ENCODE results near the gene RNFT2. TPM values are rescaled to one million over a fixed set of nuclear protein-coding genes. Genes with fewer than 3 reads are reported as not detected.
"Not testable (repeated sequence)": the region's sequence is repeated elsewhere in the genome, so short reads cannot be mapped to it uniquely, and the experiment has no call there.

Gene RNFT2
- total RNA-seq, 2 experiments from 2014 or later: 15.7 to 16.2 TPM

DNA sequence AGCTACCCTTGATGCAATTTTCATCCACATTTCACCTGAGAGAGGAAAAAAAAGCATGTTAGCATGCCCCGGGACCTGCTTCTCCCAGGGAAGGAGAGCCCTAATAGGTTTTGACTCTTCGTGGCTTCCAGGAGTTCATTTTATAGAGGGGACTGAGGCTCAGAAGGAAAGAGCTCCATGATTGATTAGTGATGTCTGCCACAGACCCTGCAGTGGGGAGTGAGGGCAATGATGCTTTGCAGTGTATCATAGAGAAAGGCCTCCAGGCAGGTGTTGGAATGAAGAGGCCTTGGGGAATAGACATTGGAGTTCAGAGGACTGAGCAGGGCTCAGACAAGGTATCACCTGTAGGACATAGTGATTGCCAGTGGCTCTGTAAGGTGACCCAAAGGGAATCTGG lies 41.5 kb downstream of the RNFT2 start:
- ChIA-PET POLR2A (no interaction called here), CTCF (no interaction called here)

DNA sequence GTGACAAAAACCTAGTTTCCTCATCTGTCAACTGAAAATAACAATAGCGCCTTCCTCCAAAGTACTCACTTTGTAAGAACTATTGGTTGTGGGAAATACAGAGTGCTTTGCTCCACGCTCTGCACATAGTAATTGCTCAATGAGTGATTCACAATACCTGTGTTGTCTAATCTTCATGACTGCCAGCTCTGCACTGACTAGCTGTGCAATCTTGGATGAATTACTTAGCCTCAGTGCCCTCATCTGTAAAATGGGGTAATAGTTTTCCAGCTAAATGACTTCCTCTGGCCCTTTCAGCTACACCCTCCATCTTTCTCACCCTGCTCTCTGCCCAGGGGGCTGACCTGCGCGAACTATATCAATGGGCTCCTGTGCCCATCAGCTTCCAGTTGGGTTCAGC lies 42.8 kb downstream of the RNFT2 start:
- POLR2A ChIA-PET: no interaction called here
- CTCF ChIA-PET: no interaction called here

DNA sequence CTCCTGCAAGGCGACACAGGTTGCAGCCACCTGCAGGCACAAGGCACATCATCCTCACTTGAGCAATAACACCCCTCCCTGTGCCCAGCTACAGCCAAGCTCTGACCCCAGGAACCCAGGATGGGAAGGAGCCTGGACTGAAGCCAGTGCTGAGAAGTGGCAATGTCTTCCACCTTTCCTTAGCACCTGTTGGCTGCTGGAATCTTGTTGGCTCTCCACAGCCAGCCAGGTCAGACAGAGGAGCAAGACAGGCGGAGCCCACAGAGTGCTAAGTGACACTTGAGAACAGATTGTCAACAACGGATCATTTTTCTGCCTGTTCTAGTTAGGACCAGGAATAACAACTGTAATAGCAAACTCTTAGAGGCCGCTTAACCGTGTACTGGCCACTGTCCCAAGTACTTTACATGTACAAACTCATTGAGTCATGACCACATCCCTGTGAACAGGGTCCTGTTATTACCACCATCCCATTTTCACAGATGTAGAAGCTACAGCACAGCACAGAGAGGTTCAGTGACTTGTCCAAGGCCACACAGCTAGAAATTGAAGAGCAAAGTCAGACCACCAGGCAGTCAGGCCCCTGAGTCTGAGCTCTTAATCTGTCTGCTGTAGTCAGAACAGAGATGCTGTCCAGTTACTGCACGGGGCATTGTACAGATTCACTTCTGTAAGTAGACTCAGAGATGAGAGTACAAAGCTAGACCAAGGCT lies 45.6 kb downstream of the RNFT2 start:
- ChIA-PET CTCF (no interaction called here), POLR2A (no interaction called here)

DNA sequence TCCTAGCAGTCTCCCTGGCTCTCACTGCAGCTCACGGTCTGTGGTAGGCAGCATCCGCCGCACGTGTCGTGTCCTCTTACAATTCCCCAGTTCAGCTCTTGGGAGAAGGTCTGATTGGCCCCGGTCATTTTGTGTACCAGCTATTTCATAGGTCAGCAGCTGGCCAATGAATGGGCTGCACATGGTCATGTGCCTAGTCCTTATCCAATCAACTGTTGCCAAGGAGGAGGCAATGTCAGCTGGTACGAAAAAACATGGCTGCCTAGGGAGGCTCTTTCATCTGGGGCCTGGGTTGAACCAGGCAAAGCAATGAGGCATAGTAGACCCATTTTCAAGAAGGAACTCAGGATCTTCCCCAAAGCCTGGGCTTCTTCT lies 46.1 kb downstream of the RNFT2 start:
- POLR2A ChIA-PET: no interaction called here
- CTCF ChIA-PET: no interaction called here

DNA sequence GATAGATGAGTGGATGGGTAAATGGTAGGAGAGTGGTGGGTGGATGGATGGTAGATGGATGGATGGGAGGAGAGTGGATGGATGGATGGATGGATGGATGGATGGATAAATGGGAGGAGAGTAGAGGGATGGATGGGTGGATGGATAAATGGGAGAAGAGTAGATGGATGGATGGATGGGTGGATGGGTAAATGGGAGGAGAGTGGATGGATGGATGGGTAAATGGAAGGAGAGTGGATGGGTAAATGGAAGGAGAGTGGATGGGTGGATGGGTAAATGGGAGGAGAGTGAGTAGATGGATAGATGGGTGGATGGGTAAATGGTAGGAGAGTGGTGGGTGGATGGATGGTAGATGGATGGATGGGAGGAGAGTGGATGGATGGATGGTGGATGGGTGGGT lies 51.4 kb downstream of the RNFT2 start:
- POLR2A ChIA-PET, CTCF ChIA-PET: not testable (repeated sequence)

DNA sequence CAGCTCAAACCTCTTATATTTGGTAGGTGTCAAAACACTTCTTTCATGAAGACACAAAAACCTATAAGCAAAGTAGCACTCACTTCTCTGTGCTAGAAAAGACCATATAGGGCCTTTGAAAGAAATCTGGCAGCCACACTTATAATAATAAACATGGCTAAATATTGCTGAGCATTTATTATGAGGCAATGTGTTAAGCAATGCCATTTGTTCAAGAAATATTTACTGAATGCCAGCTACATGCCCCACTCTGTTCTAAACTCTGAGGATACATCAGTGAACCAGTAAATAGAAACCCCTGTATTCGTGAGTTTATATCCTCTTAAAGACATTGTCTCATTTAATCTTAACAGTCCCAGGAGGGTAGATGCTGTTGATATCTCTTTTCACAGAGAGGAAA lies 52.0 kb downstream of the RNFT2 start:
- ChIA-PET POLR2A (no interaction called here), CTCF (no interaction called here)

DNA sequence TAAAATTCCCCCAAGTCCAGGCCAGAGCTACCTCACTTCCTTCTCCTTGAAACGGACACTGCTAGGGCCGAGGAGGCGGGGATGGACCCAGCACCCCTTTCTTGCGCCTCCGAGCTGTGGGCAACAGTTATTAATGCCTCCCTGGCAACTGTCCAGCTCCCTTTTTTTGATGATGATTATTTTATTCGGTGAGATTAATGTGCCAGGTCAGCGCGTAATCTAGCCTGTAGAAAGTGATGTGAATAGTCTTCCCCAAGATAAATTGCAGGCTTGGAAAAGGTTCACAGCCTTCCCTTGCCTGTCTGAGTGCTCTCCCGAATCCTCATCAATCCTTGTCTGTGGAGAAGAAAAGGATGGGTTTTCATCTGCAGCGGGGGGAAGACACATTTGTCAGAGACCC lies 54.3 kb downstream of the RNFT2 start:
- CTCF ChIA-PET: no interaction called here
- POLR2A ChIA-PET: no interaction called here

DNA sequence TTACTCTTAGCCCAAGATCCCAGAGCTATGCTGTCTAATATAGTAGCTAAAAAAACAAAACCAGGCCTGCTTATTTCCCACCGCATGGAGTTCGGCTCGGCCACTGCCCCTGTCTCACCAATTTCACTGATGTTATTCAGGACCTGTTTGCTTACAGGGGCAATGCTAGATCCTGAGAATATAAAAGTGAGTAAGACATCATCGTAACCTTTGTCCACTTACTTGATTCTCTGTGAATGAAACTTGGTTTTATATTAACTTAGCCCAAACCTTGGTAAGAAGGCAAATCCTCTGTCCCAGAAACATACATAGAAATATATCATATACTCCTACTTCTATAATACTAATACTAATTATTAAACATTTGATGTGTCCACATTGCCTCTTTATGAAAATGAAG lies 56.6 kb downstream of the RNFT2 start:
- ChIA-PET POLR2A (no interaction called here), CTCF (no interaction called here)

DNA sequence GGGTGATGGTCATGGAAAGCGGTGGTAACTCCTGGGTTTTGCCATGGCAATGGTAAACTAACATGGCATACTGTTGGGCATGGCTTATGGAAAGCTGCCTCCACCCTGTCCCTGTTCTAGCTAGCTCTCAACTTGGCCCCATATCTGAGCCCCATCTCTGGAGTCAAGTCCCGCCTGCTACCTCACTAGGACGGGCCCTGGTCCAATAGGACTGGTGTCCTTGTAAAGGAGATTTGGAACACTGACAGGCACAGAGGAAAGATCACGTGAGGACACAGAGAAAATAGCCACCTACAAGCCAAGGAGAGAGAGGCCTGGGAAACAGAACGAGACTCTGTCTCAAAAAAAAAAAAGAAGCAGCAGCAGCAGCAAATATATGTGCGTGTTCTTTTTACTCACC lies 59.8 kb downstream of the RNFT2 start:
- CTCF ChIA-PET: no interaction called here
- POLR2A ChIA-PET: no interaction called here

DNA sequence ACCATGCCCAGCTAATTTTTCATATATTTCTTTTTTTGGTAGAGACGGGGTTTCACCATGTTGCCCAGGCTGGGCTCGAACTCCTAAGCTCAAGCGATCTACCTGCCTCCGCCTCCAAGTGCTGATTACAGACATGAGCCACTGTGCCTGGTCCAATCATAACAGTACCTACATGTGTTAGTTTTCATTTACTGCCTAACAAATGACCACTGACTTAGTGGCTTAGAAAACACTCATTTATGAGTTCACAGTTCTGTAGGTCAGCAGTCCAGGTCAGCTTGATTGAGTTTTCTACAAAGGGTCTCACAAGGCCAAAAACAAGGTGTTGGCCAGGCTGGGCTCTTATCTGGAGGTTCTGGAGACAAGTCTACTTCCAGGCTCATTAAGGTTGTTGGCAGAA lies 60.6 kb downstream of the RNFT2 start:
- POLR2A ChIA-PET: no interaction called here
- CTCF ChIA-PET: no interaction called here

DNA sequence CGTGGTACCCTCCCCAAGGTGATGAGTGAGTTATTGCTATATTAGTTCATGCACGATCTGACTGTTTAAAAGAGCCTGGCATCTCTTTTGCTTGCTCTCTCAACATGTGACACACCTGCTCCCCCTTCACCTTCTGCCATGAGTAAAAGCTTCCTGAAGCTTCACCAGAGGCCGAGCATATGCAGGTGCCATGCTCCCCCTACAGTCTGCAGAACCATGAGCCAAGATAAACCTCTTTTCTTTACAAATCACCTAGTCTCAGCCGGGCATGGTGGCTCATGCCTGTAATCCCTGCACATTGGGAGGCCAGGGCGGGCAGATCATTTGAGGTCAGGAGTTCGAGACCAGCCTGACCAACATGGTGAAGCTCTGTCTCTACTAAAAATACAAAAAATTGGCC lies 61.8 kb downstream of the RNFT2 start:
- CTCF ChIA-PET: no interaction called here
- POLR2A ChIA-PET: no interaction called here

DNA sequence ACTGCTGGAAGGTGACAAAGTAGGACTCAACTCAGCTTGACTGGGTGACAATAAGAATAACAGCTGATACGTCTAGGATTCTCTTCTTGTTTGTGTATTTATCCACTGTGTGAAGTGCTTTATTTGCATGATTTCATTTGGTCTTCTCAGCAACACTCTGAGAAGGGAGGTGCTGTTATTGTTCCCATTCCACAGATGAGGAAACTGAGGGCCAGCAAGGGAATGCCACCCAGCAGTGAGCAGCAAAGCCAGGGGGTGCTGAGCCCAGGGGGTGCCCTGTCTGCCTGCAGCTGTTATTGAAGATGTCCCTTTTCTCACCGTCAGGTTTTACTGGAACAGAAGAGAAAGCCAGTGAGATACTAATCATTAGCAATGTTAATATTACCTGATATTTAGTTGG lies 62.8 kb downstream of the RNFT2 start:
- CTCF ChIA-PET: no interaction called here

DNA sequence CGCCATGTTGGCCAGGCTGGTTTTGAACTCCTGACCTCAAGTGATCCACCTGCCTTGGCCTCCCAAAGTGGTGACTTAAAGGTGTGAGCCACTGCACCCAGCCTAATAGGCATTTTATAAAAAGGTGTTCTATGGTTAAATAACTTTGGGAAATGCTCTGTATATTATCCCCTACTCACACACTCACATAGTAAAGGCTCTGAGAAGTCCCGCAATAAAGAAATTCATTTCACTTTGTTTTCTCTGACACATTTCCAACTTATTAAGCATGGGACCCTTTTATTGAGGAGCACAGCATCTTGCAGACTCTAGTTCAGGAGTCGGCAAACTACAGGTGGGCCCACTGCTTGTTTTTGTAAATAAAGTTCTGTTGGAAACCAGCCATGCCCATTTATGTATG lies 63.9 kb downstream of the RNFT2 start:
- POLR2A ChIA-PET: no interaction called here

More for the DNA sequence above, 62.8 kb downstream of the RNFT2 start:
- POLR2A ChIA-PET: no interaction called here

DNA sequence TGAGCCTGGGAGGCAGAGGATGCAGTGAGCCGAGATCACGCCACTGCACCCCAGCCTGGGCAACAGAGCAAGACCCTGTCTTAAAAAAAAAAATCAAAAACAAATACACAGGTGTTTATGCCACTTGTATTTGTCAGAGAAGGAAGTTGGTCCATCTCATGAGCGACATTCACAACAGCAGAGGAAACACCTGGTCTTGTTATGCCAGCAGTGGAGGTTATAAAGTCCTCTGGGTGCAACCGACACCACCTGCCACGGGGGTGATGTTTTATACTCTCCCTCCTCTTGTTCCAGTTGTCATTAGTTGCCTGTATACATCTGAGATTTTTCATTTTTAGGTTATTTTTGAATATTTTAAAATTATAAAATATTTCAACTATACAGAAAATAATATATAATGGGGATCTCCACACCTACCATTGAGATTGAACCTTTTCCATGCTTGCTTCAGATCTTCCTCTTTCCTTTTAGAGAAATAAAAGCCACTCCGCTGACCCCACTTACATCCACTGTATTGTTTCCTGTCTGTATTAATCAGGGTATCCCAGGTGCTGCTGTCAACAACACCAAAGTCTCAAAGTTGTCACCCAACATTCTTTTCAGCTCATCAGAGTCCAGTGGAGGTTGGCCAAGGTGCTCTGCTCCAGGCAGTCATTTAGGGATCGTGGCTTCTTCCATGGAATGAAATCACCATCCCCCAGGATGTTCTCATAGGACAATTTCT lies 65.1 kb downstream of the RNFT2 start:
- ChIA-PET CTCF (no interaction called here), POLR2A (no interaction called here)

More for the DNA sequence above, 63.9 kb downstream of the RNFT2 start:
- CTCF ChIA-PET: no interaction called here

DNA sequence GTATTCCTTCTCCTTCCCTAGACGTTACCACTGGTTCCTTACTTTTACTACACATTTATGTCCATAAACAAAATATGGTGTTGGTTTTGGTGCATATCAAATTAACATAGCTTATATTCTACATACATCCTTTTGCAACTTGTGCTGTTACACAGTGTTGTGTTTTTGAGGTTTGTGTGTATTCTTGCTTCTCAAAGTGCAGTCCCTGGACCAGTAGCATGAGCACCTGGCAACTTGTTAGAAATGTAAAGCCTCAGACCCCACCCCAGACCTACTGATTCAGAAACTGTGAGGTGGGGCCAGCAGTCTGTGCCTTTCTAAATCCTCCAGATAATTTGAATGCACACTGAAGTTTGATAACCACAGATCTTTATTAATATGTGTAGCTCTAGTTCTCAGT lies 65.9 kb downstream of the RNFT2 start:
- CTCF ChIA-PET: no interaction called here
- POLR2A ChIA-PET: no interaction called here

DNA sequence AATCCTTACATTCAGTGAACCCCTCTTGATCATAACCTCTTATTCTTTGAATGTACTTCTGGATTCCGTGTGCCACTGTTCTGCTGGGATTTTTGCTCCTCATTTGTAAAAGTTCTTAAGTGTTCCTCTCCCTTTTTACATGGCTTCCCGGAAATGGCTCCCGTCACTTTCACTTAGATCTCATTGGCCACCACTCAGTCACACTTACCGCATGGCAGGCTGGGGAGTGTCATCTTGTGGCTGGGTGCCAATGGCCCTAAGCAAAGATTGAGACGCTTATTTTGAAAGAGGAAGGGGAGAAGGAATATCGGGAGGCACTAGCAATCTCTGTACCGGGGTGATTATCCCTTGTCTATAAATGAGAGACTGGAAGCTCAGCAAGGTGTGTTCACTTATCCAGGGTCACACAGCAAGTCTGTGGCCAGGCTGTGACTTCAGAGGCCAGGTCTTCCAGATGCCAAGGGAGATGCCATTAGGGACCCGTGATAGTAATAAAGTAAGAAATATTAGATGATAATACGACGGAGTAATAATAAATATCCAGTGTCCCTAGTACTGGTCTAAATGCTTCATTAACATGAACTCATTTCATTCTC lies 68.8 kb downstream of the RNFT2 start:
- POLR2A ChIA-PET: no interaction called here
- CTCF ChIA-PET: interaction anchor here (0.7 kb wide), 1 partner anchor 414 kb away, joined by 3 read pairs; no protein-coding TSS in a partner anchor

DNA sequence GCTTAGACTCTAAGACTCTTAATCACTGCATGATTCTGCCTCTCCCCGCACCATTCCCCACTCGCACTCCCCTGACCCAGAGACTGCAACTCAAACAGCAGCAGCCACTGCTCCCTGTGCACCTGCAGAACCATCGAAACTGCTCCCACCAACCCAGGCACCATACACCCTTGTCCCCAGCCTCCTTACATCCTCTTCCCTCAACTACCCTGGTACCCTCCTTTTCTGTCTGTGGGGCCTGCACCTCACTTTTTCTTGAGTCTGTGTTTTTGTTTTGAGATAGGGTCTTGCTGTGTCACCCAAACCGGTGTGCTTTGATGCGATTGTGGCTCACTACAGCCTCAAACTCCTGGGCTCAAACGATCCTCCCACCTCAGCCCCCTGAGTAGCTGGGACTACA lies 69.4 kb downstream of the RNFT2 start:
- CTCF ChIA-PET: no interaction called here
- POLR2A ChIA-PET: no interaction called here

DNA sequence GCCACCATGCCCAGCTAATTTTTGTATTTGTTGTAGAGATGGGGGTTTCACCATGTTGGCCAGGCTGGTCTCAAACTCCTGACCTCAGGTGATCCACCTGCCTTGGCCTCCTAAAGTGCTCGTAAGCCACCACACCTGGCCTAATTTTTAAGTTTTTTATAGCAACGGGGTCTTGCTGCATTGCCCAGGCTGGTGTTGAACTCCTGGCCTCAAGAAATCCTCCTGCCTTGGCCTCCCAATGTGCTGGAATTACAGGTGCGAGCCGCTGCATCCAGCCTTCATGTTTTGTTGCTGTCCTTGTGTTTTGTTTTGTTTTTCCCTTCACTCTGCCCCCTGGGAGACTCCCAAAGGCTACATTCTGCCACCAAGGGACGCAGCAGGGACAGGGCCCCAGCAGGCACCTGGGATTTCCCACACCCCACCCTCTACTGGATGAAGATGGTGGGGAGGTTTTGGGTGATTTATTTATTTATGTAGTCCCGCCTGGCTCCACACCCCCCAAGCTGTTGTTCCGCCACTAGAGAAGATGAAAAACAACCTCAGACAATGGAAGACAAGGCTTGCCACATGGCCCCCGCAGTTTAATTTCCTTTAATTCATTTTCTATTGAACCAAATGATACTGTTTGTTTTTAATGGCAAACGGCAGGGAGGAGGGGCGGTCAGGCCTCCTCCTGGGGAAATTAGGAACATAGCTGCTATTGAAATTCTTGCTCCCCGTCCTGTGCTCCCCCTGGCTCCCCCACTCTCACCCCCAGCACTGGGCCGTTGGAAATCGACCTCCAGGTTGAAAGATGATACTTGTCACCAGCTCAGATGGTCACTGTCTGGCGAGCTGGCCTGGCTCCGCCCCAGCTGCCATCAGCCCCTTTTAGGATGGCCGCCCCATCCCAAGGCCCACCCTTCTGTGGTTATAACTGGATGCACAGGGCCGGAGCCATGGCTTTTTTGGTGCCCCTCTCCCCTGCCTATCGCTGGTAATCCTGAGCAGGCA lies 70.3 kb downstream of the RNFT2 start:
- POLR2A ChIA-PET: no interaction called here
- CTCF ChIA-PET: no interaction called here

DNA sequence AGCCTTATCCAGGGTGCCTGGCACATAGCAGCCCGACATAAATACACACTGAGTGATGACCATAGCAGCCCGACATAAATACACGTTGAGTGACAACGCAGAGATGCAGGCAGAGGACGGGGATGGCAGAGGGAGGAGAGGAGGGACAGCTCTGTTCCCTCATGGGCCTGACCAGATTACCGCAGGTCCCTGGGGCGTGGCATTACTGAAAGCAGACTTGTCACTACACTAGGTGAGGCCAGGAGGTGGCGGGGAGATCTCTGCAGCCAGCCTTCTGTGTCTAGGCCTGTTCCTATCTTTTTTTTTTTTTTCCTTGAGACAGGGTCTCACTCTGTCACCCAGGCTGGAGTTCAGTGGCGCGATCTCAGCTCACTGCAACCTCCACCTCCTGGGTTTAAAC lies 74.1 kb downstream of the RNFT2 start:
- ChIA-PET CTCF (no interaction called here), POLR2A (no interaction called here)

DNA sequence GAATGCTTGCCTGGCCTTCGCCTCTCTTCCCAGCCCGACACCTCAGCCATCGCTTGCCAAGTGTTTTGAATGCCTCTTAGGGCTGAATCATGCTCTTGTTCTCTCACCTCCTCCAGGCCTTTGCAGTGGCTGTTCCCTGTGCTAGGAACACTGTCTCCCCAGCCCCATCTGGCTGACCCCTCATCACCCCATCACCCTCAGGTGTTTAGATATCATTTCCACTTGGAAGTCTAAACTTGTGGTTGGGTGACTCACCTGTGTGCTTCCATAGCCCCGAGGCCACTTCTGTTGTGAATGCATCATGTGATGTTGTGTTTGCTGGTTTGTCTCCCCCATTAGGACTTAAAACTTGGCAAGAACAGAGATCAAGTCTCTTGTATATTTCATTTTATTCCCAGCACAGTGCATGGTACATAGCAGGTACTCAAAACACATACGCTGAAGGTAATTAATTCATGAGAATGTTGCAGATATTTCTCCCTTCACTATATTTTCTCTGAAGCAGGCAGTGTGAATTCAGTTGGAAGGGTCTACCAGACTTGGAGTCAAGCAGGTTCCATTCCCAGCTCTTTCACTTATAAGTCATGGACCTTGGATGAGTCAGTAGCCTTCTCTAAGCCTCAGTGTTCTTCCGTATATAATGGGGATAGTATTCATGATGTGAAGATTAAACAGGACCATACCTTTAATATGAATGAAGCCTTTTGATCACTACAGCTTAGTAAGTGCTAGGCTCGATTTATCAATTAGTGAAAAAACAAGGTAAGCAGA lies 75.3 kb downstream of the RNFT2 start:
- POLR2A ChIA-PET: no interaction called here
- CTCF ChIA-PET: no interaction called here
